NCI-H1092 (cell line): ENCODE measurements around the gene MAML3.

Experiments
- DNase-seq: peaks from one replicate; lab custom pipeline; 2025; lab: John Stamatoyannopoulos, UW

The MAML3 gene

DNA sequence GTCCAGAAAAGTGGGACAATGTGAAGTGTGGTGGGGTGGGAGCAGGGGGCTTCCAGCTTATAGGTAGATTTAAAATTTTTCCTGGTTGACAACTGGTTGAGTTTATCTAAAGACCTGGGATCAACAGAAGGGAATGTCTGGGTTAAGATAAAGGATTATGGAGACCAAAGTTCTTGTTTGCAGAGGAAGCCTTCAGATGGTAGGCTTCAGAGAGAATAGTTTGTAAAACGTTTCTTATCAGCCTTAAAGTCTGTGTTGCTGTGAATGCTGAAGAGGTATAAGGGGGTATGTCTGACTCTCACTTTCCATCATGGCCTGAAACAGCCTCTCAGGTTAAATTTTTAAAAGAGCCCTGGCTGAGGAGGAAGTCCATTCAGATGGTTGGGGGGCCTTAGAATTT lies 467.9 kb downstream of the MAML3 start:
- no peak for DNase-seq

- DNase-seq, result no peak
These were observed 468.8 kb downstream of the MAML3 start for GRCh38 chr4:139685180-139685579.

GRCh38 chr4:139684351-139684750 lies 469.6 kb downstream of the MAML3 start:
- DNase-seq, result no peak

- DNase-seq, result no peak
These were observed 471.2 kb downstream of the MAML3 start for GRCh38 chr4:139682741-139683151.

DNA sequence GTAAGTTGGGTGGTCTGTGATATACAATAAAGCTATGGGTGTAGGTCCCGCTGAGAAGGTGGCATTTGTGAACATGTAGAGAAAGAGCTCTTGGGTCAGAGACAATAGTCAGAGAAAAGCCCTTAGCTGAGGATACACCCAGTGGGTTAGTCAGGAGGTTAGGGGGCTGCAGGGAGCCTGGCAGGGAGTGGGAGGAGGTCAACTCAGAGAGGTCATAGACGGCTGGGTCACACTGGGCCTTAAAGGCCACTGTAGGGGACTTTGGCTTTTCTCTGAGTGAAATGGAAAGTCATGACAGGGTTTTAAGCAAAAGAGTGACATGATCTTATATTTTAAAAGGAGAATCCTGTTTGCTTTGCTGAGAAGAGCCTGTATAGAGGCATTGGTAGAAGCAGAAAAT lies 471.7 kb downstream of the MAML3 start:
- DNase-seq, result no peak

- no peak for DNase-seq
These were observed 476.9 kb downstream of the MAML3 start for GRCh38 chr4:139676913-139677585.

DNA sequence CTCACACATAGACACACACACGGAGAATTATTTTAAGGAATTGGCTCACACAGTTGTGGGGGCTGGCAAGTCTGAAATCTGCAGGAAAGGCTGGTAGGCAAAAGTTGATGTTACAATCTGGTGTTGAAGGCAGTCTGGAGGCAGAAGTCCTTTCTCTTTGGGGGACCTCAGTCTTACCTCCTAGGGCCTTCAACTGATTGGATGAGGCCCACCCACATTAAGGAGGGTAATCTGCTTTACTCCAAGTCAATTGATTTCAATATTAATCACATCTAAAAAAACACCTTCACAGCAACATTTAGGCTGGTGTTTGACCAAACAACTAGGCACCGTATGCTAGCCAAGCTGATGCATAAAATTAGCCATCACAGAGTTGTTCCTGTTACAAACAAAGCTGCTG lies 477.6 kb downstream of the MAML3 start:
- DNase-seq, result no peak

- no peak for DNase-seq
These were observed 478.3 kb downstream of the MAML3 start for GRCh38 chr4:139675651-139676050.

GRCh38 chr4:139674875-139675550 lies 479.0 kb downstream of the MAML3 start:
- DNase-seq, result no peak

DNA sequence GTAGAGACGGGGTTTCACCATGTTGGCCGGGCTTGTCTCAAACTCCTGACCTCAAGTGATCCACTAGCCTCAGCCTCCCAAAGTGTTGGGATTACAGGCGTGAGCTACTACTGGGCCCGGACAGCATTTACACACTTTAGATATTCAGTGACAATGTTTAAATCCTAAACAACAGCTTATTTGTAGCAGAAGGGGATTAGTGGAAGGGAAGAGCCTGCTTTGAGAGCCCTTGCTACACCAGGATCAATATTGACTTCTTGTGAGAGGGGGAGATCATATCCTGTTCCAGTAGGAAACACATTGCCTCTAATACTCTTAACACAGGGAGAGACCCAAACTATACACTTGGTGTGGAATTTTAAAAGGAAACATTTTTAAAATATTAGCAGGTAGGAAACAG lies 481.3 kb downstream of the MAML3 start:
- DNase-seq, result no peak

- no peak for DNase-seq
These were observed 481.8 kb downstream of the MAML3 start for GRCh38 chr4:139672215-139672614.

GRCh38 chr4:139670775-139671174 lies 483.2 kb downstream of the MAML3 start:
- no peak for DNase-seq

DNA sequence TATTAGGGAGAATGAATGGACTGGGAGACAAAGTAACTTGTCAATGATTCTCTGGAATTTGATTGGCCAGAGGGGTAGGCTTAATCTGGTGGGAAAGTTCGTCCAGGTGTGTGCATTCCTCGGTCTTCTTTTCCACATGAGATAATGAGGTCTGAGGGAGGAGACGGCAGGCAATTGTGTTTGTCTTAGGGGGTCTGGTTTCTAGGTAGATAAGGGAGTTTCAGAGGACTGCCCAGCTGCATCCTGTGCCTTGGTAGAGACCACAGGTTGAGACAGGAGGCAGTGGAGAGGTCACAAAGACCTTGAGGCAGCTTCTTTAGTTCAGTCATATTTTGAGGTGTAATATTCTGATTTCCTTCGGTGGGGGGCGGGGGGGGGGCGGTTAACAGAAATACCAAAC lies 484.1 kb downstream of the MAML3 start:
- no peak for DNase-seq

- DNase-seq, result no peak
These were observed 484.6 kb downstream of the MAML3 start for GRCh38 chr4:139669335-139669734.

DNA sequence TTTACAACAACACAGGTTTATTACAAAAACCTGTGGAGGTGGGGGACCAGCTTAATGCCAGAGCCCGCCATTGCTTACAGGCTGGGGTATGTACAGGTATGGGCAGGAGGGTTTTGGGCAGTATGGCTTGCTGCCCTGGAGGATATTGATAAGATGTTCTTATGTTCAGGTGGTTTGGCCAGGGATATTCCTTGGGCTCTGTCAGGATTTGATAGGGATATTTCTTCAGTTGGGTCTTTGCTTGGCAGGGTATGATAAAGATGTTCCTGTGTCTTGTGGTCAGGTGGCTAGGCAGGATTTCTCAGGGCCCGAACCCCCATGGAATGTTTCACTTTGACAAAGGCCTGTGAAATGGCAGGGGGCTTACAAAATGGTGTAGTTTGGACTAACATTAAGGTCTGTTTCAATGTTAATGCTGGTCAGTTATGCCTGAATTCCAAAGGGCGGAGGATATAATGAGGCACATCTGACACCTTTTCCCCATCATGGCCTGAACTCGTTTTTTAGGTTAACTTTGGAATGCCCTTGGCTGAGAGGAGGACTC lies 485.3 kb downstream of the MAML3 start:
- no peak for DNase-seq

- DNase-seq, result no peak
These were observed 485.9 kb downstream of the MAML3 start for GRCh38 chr4:139668036-139668435.
